Neuronal stem cell (in vitro differentiated cells): ENCODE results near the gene LRIG1.
A peak's percentile ranks its signal among the peaks of the same experiment; 100 is the strongest.

Experiments used
- DNase-seq: peaks from one replicate; pipeline ENCODE4 v3.0.0-alpha.2; 2013; ENCODE audit warnings: low spot score
- H2AFZ ChIP-seq: one replicate; pipeline ENCODE4 v1.6.1; 2013; ENCODE audit warnings: mild to moderate bottlenecking, low read length, inconsistent platforms
- H2AK5ac ChIP-seq: 2 replicates; pipeline ENCODE4 v1.6.1; 2013; ENCODE audit warnings: low read depth, mild to moderate bottlenecking, inconsistent platforms, low read length, moderate library complexity, mixed read lengths
- H2BK120ac ChIP-seq: 2 replicates; pipeline ENCODE4 v1.6.1; 2013; ENCODE audit warnings: low read depth, mild to moderate bottlenecking, inconsistent platforms, low read length, moderate library complexity, mixed read lengths
- H2BK12ac ChIP-seq: one replicate; pipeline ENCODE4 v1.6.1; 2013; ENCODE audit warnings: low read length, inconsistent platforms
- H2BK15ac ChIP-seq: 2 replicates; pipeline ENCODE4 v1.6.1; 2013; ENCODE audit warnings: mild to moderate bottlenecking, low read length, inconsistent platforms, mixed read lengths
- H2BK5ac ChIP-seq: one replicate; pipeline ENCODE4 v1.6.1; 2013; ENCODE audit warnings: inconsistent platforms, mild to moderate bottlenecking, low read length, moderate library complexity
- H3K14ac ChIP-seq: one replicate; pipeline ENCODE4 v1.6.1; 2013; ENCODE audit warnings: low read length, inconsistent platforms
- H3K18ac ChIP-seq: 2 replicates; pipeline ENCODE4 v1.6.1; 2013; ENCODE audit warnings: low read length, inconsistent platforms
- H3K23ac ChIP-seq: 2 replicates; pipeline ENCODE4 v1.6.1; 2013; ENCODE audit warnings: low read depth, mild to moderate bottlenecking, mixed read lengths, low read length, inconsistent platforms; ENCODE audit not compliant: poor library complexity
- H3K27ac ChIP-seq: replicated peaks from 3 replicates; pipeline ENCODE4 v1.5.1; 2013; ENCODE audit warnings: low read length, inconsistent platforms
- H3K27me3 ChIP-seq, 3 experiments: 2 replicates each; pipeline ENCODE4 v1.6.1; 2013; ENCODE audit warnings: low read length in 3 of 3, mild to moderate bottlenecking in 2 of 3, inconsistent platforms in 1 of 3, low read depth in 1 of 3, mixed read lengths in 1 of 3, moderate library complexity in 1 of 3; ENCODE audit not compliant: control insufficient read depth in 3 of 3, insufficient read depth in 3 of 3
- H3K36me3 ChIP-seq, 2 donors: replicated peaks in 1 of 2; 2 replicates each; pipeline ENCODE4 v1.6.1; 2013; ENCODE audit warnings: low read length in 2 of 2; ENCODE audit not compliant: control insufficient read depth in 2 of 2, insufficient read depth in 2 of 2
- H3K4ac ChIP-seq: 2 replicates; pipeline ENCODE4 v1.6.1; 2013; ENCODE audit warnings: inconsistent platforms, mild to moderate bottlenecking, low read length, moderate library complexity
- H3K4me1 ChIP-seq, 2 donors: 1 replicate in 1 of 2; 2 replicates in 1 of 2; pipeline ENCODE4 v1.6.1; 2013; ENCODE audit warnings: low read length in 2 of 2, low read depth in 1 of 2; ENCODE audit not compliant: control insufficient read depth in 2 of 2, insufficient read depth in 1 of 2
- H3K4me2 ChIP-seq: one replicate; pipeline ENCODE4 v1.6.1; 2013; ENCODE audit warnings: mild to moderate bottlenecking, low read length, inconsistent platforms; ENCODE audit not compliant: insufficient read depth, poor library complexity, severe bottlenecking
- H3K4me3 ChIP-seq, 2 donors: 2 replicates each; pipeline ENCODE4 v1.5.1; 2013; ENCODE audit warnings: low read length in 2 of 2, mild to moderate bottlenecking in 2 of 2, inconsistent platforms in 1 of 2, moderate library complexity in 1 of 2
- H3K79me1 ChIP-seq: one replicate; pipeline ENCODE4 v1.6.1; 2013; ENCODE audit warnings: low read depth, mild to moderate bottlenecking, inconsistent platforms, low read length, moderate library complexity
- H3K9ac ChIP-seq: one replicate; pipeline ENCODE4 v1.6.1; 2013; ENCODE audit warnings: mild to moderate bottlenecking, low read depth, low read length, inconsistent platforms; ENCODE audit not compliant: poor library complexity
- H3K9me3 ChIP-seq, 2 donors: replicated peaks in 1 of 2; 2 replicates each; pipeline versions ENCODE3 to v1.6.1; 2013; ENCODE audit warnings: low read length in 2 of 2, mild to moderate bottlenecking in 2 of 2, inconsistent platforms in 1 of 2, low read depth in 1 of 2, mixed read lengths in 1 of 2, moderate library complexity in 1 of 2; ENCODE audit not compliant: control insufficient read depth in 2 of 2, insufficient read depth in 1 of 2
- H4K8ac ChIP-seq: one replicate; pipeline ENCODE4 v1.6.1; 2013; ENCODE audit warnings: low read depth, mild to moderate bottlenecking, inconsistent platforms, low read length, moderate library complexity
- H4K91ac ChIP-seq: one replicate; pipeline ENCODE4 v1.6.1; 2013; ENCODE audit warnings: low read length, low read depth, mild to moderate bottlenecking, inconsistent platforms; ENCODE audit not compliant: poor library complexity
- WGBS, 2 donors: extraction: QIAGEN DNeasy Blood & Tissue Kit; methylation state at CpG; one replicate each; pipeline ENCODE4 v1.1.7; 2013; ENCODE audit warnings: missing lambda C conversion rate in 2 of 2, mixed read lengths in 1 of 2; ENCODE audit not compliant: insufficient read length in 2 of 2, insufficient replicate concordance in 1 of 2; ENCODE audit errors: extremely low coverage in 2 of 2; 5-methylcytosine and 5-hydroxymethylcytosine counted together

Gene LRIG1

GRCh38 chr3:66338927-66339326, 161.9 kb downstream of the LRIG1 start:
- no CpG with 5 or more reads among the region's 3 CpGs for WGBS, 2 donors
- DNase-seq: no peak
- no peaks in the 10 kb centered on the region for H3K9me3 ChIP-seq

GRCh38 chr3:66336333-66336766, 164.5 kb downstream of the LRIG1 start:
- Histone ChIP-seq H4K8ac (no peak overlapping the region), H2AK5ac (no peak overlapping the region), H3K4ac (no peak overlapping the region), H3K27me3 (no peaks in the 10 kb centered on the region), H3K9me3 (no peaks in the 10 kb centered on the region), H3K14ac (no peak overlapping the region), H2BK15ac (no peak overlapping the region), H3K36me3 (no peaks in the 10 kb centered on the region), H3K9ac (no peak overlapping the region), H3K23ac (no peak overlapping the region), H3K79me1 (no peaks in the 10 kb centered on the region), H2BK120ac (no peak overlapping the region), H2BK5ac (no peak overlapping the region), H4K91ac (no peak overlapping the region), H2AFZ (peak overlapping the region; percentile 4), H3K4me1 (peaks cover 5 to 8% of the 10 kb centered on the region in 2 donors), H3K27ac (no peak overlapping the region), H3K4me3 (no peak overlapping the region), H3K4me2 (no peak overlapping the region), H2BK12ac (no peak overlapping the region), H3K18ac (no peak overlapping the region)
- no peak for DNase-seq
- WGBS, 2 donors: no CpG with 5 or more reads among the region's 4 CpGs

More at GRCh38 chr3:66338927-66339326, 161.9 kb downstream of the LRIG1 start:
- no peaks in the 10 kb centered on the region for H3K27me3 ChIP-seq
- no peaks in the 10 kb centered on the region for H3K79me1 ChIP-seq
- H3K23ac ChIP-seq: no peak overlapping the region
- H3K9ac ChIP-seq: no peak overlapping the region
- peaks cover 5 to 8% of the 10 kb centered on the region in 2 donors for H3K4me1 ChIP-seq
- H2BK120ac ChIP-seq: no peak overlapping the region
- no peak overlapping the region for H2BK5ac ChIP-seq
- H2AFZ ChIP-seq: no peak overlapping the region
- no peaks in the 10 kb centered on the region for H3K36me3 ChIP-seq
- H2AK5ac ChIP-seq: no peak overlapping the region
- H2BK15ac ChIP-seq: no peak overlapping the region
- no peak overlapping the region for H3K27ac ChIP-seq
- no peak overlapping the region for H3K4me2 ChIP-seq
- H3K4ac ChIP-seq: no peak overlapping the region
- H4K91ac ChIP-seq: no peak overlapping the region
- no peak overlapping the region for H3K4me3 ChIP-seq
- H3K18ac ChIP-seq: no peak overlapping the region
- no peak overlapping the region for H3K14ac ChIP-seq
- no peak overlapping the region for H2BK12ac ChIP-seq
- no peak overlapping the region for H4K8ac ChIP-seq

- WGBS, 2 donors: no CpG with 5 or more reads among the region's 2 CpGs
- H3K27me3 ChIP-seq: no peaks in the 10 kb centered on the region
Observed at GRCh38 chr3:66335671-66336070, 165.2 kb downstream of the LRIG1 start.

More at GRCh38 chr3:66335671-66336070, 165.2 kb downstream of the LRIG1 start:
- H2BK15ac ChIP-seq: no peak overlapping the region
- H3K23ac ChIP-seq: no peak overlapping the region
- H3K79me1 ChIP-seq: no peaks in the 10 kb centered on the region
- H3K14ac ChIP-seq: no peak overlapping the region
- H4K8ac ChIP-seq: no peak overlapping the region
- H2BK12ac ChIP-seq: no peak overlapping the region
- no peak overlapping the region for H3K4ac ChIP-seq
- H4K91ac ChIP-seq: no peak overlapping the region
- H3K4me3 ChIP-seq: no peak overlapping the region
- H3K4me1 ChIP-seq: peaks cover 5 to 8% of the 10 kb centered on the region in 2 donors
- H2BK5ac ChIP-seq: no peak overlapping the region
- DNase-seq: no peak
- H2AFZ ChIP-seq: peak overlapping the region; percentile 21
- H2AK5ac ChIP-seq: no peak overlapping the region
- H3K18ac ChIP-seq: no peak overlapping the region
- no peaks in the 10 kb centered on the region for H3K36me3 ChIP-seq
- no peak overlapping the region for H3K27ac ChIP-seq
- H3K9ac ChIP-seq: no peak overlapping the region
- no peak overlapping the region for H3K4me2 ChIP-seq
- H3K9me3 ChIP-seq: no peaks in the 10 kb centered on the region
- no peak overlapping the region for H2BK120ac ChIP-seq
